SIG-M5 treated with dmso at 0.1 percent for 504 hours (cell line): ENCODE results near the gene SRP68.
"Not testable (repeated sequence)": the region's sequence is repeated elsewhere in the genome, so short reads cannot be mapped to it uniquely, and the experiment has no call there.

Experiments used
- DNase-seq: peaks from one replicate; lab custom pipeline; 2025; ENCODE audit not compliant: unreplicated experiment; lab: John Stamatoyannopoulos, UW

The SRP68 gene

DNA sequence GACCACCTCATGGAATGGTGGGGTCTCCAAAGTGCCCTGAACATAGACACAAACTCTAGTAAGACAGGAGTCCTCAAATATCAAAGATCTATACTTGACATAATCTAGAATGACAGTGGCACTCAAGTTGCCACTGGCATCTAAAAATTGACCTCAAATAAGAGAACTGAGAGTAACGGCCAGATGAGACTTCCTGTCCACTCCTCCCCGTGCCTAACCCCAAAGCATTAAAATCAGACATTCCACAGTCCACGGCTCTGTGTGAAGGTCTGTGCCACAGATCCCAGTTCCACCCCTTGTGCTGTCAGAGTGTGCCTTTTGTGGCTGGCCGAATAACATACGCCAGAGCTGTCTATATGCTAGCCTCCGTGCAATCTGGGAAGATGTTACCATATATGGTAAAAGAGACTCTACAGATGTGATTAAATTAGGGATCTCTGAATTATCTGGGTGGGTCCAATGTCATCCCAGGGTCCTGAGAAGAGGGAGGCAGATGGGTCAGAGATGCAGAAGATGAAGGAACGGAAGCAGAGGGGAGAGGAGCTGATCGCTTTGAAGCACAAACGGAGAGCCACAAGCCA lies 24.2 kb downstream of the SRP68 start:
- DNase-seq: no peak

DNA sequence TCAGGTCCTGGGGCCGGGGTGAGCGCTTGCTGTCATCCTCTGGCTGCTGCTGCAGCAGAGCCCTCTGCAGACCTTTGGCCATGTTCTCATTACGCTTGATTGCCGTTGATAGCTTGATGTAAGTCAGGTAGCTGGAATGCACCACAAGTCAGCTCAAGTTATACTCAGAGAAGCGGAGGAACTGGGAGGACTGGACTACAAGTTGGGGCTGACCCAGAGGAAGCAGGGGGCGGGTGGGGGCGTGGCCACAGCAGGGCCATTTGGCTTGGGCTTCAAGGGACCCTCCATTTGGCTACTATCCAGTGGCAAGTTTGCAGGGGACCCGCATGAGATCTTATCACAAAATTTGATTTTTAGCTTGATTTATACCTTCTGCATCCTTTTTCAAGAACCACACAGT lies 26.3 kb downstream of the SRP68 start:
- DNase-seq: no peak

DNA sequence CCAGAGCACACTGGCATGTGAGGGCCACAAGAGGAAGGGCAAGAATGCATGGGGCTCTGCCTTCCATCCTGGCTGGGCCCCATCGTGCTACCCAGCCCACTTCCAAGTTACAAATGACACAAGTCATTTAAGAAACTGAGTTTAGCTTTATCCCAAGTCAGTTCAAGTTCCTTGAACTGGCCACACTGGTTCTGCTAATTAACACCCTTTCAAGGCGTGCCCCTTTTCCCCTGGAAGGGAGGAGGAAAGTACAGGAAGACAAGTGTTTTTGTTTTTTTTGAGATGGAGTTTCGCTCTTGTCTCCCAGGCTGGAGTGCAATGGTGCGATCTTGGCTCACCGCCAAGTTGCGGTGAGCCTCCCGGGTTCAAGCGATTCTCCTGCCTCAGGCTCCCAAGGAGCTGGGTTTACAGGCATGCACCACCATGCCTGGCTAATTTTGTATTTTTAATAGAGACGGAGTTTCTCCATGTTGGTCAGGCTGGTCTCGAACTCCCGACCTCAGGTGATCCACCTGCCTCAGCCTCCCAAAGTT lies 27.8 kb downstream of the SRP68 start:
- DNase-seq: not testable (repeated sequence)

DNA sequence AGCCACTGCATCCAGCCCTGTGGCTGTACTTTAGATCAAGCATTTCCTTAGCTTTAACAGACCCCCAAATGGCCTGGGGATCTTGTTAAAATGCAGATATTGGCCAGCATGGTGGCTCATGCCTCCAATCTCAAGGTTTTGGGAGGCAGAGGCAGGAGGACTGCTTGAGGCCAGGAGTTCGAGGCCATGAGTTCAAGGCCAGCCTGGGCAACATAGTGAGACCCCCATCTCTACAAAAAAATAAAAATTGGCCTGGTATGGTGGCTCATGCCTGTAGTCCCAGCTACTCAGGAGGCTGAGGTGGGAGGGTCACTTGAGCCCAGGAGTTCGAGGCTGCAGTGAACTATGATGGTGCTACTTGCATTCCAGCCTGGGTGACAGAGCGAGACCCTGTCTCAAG lies 29.4 kb downstream of the SRP68 start:
- not testable (repeated sequence) for DNase-seq

DNA sequence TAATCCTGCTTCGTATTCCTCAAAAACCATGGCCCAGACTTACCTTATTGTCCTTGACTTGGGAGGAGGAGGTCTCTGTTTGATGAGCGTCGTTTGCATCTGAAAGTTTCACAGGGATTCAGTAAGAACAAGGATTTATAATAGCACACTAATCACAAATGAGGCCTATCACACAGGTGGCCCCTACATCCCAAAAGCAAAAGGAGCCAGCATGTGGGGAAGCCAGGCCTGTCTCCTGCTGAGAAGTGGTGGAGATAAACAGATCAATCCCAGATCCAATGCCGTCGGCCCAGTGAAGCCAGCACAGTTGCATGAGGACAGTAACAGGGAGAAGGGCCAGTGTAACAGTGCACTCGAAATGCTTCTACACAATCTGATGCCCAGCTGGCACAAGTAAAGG lies 31.9 kb downstream of the SRP68 start:
- DNase-seq: no peak

DNA sequence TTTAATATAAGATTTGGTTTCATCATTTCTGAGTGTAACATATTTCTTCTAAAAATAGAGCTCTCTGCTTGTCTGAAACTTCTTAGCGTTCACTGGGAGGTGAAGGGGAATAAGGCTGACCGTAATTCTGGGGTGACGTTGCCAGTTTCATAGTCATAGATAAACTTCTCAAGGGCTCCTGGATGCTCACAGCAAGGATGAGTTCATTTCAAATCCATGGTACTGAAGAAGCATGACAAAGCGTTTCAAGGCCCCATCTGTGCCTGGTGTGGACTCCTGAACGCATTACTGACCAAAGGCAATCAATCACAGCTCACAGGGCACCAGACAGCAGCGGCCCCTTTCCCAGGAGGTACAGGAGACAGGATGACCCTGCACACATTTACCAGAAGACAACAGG lies 33.2 kb downstream of the SRP68 start:
- no peak for DNase-seq

DNA sequence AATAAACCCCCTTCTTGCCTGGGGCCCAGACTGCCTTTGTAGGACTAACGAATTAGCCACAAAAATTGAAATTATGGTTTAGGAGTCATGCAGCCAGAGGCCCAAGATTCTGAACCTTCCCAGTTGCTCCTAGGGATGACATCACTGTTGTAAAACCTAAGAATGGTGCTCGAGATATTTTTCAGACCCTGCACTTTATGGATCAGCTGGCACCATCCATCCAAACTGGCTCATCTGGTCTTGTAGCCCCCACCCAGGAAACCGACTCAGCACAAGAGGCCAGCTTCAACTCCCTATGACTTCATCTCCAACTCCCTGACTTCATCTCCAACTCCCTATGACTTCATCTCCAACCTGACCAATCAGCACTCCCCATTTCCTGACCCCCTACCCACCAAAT lies 34.3 kb downstream of the SRP68 start:
- no peak for DNase-seq

DNA sequence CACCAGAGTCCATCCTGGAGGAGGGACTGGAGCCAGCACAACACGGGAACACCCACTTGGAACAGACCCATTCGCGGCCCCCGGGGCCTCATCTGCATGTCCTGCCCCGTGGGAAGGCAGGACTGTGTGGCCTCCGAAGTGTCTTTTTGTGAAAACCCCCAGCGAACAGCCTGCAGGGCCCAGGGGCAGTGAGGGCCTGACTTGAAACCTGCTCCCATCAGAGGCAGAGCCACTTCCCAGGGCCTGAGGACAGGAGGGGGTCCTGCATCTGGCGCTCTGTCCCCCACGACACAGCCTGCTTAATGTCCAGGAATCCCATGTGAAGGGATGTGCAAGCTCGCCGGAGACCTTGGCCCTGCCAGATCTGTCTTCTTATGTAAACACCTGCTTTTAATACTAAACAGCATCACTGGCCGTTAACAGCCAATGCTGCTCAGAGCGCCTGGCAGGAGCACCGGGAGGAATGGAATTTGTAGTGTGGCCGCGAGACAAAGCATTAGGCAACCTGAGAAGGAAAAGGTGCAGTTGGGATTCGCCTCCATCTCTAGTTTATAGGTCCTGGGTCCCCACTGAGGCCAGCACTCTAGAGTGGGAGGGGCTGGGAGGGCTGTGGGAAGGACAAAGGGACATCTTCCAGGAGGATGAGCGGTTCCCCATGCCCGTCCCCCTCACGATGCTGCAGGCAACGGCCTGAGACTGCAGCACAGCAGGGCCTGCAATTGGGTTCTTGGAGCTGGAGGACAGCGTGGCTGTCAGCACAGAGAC lies 35.6 kb downstream of the SRP68 start:
- DNase-seq: no peak

DNA sequence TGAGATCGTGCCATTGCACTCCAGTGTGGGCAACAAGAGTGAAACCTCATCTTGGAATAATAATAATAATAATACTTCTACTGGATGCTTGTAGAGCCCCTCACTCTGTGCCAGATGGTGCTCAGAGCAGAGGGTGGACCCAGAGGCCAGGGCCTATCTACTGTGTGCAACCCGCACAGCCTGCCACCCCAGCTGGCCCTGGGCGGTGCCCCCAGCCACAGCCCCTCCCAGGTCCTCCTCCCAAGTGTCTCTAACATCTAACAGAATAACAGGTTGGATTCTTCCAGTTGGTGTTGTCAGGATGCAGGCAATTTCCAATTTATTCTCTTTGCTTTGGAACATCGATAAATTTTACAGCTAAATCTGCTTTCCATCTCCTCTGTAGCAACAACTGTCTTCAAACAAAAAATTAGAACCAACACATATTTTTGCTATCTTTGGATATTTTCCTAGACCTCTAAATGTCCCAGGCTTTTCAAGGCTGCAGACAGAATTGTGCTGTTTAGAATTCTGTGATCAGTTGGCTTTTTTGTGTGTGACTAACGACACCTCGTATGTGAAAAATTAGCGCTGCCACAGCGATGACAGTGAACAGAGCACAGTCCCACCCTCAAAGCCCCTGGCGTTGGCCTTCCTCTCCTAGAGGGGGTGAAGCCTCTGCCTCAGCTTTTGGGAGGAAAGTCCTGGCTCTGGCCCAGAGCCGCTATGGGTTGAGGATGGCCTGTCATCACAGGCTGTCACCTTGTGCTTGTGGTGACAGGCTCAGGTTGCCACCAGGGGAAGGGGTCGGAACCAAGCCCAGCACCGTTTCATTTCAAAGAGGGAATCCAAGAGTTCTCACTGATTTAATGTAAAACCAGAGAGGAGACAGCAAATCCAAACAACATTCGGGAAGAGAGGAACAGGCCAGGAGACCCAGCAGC lies 37.6 kb downstream of the SRP68 start:
- no peak for DNase-seq

DNA sequence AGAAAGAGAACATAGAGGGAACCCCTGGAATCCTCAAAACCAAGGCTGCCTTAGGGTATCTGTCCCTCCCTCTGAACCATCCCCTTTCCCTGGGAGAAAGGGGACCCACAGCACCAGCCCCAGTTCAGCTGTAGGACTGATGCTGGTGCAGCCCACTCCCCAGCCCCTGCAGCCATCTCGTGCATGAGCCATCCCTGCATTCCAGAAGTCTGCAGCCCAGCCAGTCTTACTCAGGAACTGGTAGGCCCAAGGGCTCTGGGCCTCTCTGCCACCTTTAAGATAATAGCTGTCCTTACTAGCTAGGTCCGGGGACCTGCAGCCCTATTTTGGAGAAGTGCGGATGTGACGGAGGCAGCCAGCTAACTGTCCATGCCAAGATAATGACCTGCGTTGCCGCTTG lies 39.2 kb downstream of the SRP68 start:
- no peak for DNase-seq

DNA sequence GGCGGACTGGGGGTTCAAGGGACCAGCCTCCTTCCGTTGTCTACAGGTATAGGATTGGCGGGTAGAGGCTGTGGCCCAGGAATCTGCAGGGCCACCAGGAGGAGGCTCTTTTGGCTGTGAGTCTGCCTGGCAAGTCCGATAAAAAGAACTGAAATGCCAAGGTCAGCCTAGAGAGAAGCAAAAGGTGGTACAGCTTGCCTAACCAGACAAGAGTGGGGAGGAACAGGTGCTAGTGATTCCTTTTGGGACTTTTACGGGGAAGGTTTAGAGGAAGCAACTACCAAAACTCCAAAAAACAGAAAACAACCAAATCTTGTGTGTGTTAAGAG lies 39.6 kb downstream of the SRP68 start:
- DNase-seq: no peak

DNA sequence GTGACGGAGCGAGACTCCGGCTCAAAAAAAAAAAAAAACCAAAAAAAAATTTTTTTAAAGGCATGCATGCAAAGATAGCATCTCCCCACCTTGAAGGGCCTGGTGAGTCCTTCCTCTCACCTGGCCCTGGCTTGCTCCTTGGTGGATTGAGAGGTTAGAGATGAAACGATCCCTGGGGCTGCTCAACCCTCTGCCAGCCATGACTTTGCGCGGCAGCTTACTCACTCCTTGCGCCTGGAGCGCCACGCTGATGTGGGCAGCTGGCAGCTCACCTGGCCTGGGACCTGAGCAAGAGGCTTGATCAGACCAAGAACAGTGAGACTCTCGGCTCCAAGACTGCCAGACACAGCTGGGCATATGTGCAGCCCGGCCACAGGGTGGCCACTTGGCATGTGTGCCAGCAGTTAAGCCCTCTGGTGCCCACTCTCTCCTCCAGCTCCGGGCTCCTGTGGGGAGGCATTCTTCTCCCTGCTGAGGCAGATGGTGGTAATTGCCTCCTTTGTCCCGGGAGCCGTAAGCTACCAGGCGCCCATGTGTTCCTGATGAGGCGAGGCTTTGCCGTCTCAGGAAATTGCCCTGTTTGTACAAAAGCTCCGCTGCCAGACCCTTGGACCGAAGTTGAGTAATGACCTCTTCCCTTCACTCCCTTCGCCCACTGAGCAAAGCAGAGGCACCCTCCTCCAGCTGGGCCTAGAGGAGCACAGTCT lies 40.1 kb downstream of the SRP68 start:
- no peak for DNase-seq

DNA sequence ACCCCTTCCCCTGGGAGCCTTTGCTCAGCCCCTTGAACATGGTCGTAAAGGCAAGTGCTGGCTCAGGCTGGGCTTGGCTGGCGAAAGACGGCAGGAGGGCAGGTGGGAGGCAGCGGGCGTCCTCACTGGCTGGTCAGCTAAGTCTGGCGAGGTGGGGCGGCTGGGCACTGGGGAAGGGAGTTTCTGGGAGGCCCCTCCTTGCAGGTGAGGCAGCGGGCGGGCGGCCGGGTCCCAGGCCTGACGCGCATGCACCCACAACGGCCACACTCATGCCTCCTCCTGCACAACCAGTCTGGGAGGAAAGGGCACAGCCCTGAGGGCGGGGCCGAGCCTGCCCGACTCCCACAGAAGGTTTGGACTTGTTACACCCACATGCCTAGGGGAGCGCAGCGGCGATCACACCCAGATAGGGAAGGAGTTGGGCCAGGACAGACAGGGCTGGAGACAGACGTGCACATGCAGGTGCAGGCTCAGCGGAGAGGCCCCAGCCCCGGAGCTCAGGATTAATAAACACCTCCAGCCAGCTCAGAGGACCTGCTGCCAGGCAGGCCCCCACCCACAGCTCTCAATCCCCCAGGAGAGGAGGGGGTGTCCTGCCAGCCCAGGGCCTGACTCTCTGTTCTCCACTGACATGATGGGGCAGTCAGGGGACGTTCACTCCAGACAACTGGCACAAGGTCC lies 45.0 kb downstream of the SRP68 start, which contains the start of gene EVPL:
Gene EVPL (minus strand): TSS at position 148 of the 681 bp plus-strand sequence. CDS start 108 bp downstream, at position 40.
- peak; percentile 20 for DNase-seq

DNA sequence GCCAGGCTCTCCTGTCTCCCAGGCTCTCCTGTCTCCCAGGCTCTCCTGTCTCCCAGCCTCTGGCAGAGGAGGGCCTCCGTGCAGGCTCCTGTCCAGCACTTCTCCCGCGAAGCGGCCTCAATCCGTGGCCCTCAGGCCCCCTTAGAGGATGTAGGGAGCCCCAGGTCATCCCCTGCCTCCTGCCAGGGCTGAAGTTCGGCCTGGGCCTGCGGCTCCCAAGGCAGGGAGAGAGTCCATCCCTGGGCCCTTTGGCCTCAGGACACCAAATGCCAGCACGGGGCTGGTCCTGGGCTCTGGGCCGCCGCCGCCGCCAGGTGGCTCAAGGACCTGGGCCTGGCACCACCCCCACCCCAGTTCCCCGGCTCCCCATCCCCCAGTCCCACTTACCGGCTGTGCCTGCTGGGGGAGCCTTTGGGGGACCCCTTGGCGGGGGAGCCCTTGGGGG lies 45.6 kb downstream of the SRP68 start:
- no peak for DNase-seq

DNA sequence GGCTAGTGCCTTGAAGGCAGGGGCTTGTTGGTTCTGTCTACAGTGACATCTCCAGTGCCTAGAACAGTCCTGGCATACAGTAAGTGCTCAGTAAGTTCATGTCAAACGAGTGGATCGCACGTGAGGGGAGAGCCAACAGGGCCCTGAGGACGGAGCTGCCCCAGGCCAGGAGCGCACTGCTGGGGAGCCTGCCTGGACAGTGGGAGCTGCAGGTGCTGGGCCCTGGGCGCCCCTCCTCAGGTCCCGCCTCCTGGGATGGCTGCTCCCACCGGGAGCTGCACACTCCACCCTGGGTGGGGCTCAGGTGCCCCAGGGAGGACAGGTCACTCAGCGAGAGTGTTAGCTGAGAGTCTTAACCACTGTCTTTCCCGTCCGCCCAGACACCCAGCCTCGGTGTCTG lies 47.0 kb downstream of the SRP68 start:
- DNase-seq: no peak

DNA sequence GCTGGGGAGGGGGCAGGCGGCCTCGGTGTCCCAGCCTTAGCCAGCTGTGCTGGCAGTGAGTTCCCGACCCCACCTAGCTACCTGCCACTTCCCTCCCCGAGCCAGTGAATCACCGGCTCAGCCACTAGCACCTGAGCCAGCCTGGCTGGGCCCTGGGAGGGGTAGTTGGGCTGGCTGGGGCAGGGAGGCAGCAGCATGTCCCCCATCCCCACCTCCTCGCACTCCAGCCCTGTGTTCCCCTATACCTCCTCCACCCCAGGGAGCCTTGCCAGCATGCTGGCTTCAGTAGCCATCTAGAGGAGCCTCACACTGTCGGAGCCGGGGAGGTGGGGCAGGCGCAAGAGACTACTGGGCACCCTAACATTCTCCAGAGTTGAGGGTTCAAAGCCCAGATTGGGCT lies 48.0 kb downstream of the SRP68 start:
- no peak for DNase-seq

DNA sequence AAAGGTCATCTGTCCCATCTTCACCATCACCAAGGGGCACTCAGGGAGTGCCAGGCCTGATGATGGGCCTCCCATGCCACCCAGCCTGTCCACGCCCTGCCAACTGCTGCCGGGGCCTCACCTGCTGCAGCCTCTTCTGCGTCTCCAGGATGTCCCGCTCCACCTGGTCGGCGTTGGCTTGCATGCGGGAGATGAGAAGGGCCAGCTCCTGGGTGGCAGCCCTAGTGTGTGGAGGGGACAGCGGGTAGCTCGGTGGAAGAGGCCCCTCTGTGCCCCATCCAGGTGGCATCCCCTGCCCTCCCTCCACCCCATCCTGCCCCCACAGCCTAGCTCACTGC lies 48.4 kb downstream of the SRP68 start:
- DNase-seq: no peak

DNA sequence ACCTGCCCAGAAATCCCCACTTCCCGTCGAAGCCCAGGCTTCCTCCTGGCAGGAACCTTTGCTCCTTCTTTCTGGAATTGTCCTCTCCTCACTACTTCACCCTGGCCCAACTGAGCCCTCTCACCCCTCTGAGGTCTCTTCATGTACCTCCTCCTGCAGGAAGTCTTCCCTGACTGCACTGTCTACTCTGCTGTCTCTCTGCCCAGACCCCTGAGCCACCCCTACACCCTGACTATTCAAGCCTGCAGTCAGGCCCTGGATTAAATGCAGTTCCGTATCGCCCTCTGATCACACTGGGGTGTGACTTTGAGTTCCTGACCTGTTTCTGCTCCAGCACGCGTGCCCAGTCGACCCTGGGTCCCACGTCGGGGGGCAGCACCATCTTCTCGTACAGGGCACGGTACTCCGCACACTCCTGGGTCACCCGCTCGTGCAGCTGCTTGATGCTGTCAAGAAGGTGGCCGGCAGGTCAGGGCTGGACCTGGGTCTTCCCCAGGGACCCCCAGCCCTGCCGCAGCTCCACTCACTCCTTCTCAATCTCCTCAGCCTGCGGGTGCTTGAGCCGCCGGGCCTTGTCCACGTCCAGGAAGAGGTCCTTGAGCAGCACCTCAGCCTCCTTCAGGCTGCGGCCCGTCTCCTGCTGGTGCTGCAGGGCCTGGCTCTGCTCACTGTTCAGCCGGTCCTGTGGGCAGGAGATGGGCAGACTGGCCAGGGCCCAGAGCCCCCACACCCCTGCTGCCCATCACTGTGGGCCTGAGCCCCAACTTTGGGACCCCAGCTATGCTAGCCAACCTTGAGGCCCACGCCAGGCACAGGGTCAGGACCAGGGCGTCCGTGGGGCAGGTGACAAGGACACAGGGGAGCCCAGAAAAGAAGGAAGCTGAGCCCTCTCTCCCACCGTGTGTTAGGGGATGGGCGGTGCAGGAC lies 49.1 kb downstream of the SRP68 start:
- DNase-seq: no peak

DNA sequence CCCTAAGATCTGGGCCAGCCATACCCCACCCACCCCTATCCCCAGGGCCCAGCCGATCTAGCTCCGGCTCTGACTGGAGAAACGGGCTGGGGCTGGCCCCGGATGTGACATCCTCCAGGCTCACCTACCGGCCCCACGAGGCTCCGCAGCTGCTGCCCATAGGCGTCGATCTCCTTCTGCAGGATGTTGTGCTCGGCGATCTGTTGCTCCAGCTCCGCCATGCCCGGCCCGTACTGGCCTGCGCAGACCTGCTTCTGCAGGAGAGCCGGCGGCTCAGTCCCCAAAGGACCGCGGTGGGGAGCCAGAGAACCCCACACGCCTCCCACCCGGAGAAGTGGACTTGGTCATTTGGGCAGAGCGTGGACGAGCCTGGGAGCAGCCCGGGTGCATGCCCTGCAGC lies 50.0 kb downstream of the SRP68 start:
- no peak for DNase-seq
